Fibroblast of peridontal ligament (primary cell): ENCODE results near the gene ZNF683.
"Not testable (repeated sequence)": the region's sequence is repeated elsewhere in the genome, so short reads cannot be mapped to it uniquely, and the experiment has no call there.

Experiments
- DNase-seq: peaks from one replicate; pipeline ENCODE4 v3.0.0-alpha.2; 2010; ENCODE audit errors: extremely low read depth

Gene ZNF683

DNA sequence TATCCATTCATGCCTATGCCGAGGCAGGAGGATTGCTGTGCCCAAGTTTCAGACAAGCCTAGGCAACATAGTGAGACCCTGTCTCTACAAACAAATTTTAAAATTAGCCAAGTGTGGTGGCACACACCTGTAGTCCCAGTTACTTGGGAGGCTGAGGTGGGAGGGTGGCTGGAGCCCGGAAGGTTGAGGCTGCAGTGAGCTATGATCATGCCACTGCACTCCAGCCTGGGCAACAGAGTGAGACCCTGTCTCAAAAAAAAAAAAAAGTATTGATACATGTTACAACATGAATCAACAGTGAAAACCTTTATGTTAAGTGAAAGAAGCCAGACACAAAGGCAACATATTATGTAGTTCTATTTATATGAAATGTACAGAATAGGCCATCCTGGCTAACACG lies 12.5 kb upstream of the ZNF683 start:
- not testable (repeated sequence) for DNase-seq

DNA sequence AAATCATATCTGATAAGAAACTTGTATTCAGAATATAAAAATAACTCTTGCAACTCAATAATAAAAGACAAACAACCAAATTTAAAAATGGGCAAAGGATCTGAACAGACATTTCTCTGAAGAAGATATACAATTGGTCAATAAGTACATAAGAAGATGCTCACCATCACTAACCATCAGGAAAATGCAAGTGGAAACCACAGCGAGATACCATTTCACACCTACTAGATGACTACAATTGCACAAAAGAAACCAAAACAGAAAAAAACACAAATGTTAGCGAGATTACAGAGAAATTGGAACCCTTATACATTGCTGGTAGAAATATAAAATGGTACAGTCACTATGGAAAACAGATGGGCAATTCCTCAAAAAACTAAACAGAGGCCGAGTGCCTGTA lies 11.5 kb upstream of the ZNF683 start:
- DNase-seq, result no peak

DNA sequence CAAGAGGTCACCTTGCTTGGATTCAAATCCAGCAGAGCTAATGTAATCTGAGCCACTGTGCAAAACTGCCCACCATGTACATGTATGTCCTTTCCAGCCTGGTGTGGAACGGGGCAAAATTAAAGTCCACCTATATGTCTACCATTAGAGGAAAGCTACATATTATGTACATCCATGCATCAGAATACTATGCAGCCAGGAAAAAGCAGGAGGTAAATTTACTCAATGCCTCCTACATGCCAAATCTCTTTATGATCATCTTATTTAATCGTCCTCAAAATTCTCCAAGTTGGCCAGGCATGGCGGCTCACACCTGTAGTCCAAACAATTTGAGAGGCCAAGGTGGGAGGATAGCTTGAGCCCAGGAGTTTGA lies 6.3 kb upstream of the ZNF683 start:
- DNase-seq, result no peak

DNA sequence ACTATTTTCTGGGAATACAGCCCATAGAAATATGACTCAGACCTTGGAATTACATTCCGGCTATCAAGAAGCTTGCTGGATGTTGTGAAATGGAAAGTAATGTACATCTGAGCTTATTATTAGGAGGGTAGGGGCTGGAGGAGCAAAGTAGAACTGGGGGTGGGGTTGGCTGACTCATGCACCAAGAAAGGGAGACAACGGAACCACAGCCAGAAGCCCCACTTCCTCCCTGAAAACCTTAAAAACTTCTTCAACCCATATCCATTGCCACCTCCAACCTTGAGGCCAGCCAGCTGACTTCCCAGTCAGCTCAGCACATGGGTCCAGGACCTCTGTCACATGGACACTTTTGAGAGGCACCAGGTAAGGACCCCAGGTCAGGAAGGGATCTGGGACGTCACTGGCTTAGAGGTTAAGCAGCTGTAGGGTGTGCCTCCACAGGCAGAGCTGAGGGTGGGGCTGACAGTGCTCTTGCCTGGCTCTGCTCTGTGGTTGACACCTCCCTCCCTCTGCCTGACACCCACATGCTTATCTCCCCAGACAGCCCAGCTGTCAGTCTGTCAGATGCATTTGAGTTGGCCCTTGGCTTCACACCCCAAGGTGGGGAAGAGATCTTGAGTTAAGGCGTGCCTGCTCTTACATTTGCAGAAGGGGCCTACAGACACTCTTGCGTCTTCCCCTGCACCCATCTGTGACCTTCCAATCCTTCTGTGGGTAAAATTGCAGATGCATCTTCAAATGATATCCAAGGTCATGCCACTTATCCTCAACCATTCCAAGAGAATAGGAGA lies 5.7 kb upstream of the ZNF683 start:
- DNase-seq, result peak; percentile 97

DNA sequence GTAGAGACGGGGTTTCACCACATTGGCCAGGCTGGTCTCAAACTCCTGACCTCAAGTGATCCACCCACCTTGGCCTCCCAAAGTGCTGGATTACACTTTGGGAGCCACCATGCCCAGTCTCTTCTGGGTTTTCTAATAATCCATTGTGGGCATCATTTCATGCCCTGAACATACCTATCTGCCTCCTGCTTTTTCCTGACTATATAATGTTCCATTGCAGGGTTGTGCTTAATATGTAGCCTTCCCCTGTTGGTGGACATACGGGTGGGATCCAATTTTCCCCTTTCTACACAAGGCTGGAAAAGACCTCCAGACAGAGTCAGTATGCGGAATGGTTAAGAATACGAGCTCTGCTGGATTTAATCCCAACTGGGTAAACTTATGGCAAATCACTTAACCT lies 3.5 kb upstream of the ZNF683 start:
- no peak for DNase-seq

DNA sequence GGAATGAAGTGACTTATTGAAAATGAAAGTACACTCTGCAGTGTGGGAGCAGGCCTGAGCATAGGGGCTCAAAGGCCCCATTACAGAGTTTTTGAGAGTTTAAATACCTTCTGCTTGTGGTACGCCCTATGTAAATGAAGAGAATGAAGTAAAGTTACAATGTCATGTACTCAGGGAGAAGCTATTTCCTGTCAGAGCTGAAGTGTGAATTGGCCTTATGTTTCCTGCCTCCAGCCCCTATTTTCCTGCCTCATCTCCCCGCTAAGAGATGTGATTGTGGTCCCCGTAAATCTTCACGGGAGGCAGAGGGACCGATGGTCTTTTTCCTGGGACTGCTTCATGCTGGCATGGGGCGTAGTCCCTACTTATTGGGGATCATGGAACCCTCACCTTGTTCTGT lies 2.5 kb upstream of the ZNF683 start:
- no peak for DNase-seq

DNA sequence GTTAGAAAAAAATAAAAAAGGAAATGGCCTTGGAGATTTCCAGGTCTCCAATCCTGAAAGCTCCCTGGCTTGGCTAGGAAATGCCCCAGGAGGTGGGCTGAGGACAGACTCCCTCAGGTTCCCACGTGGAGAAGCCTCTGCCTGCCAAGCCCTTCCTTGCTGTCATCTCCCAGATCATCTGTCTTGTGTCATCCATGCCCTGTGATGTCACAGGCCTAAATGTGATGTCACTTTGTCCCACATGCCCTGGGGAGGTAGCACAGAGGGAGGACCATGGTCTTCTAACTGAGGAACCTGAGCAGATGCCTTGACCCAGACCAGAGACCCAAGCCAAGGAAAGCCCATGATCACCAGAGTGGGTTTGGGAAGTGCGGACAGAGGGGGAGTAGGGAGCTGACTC lies 1.8 kb upstream of the ZNF683 start:
- DNase-seq, result not testable (repeated sequence)

DNA sequence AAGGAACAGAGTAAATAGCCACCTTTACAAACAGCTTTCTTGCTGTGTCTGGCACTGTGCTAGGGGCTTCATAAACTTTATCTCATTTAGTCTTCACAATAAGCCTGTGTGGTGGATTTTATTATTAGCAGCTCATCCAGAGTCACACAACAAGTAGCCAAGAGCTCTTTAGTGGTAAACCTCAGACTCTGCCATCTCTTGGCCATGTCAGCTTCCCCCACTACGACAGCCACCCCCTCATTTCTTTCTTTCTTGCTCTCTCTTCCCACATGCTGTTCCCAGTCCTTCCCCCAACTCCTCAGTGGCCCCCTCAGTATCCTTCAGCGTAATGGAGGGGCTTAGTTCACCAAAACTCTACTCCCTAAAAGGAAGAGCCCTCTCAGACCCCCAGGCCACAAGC lies 1.2 kb upstream of the ZNF683 start:
- no peak for DNase-seq

DNA sequence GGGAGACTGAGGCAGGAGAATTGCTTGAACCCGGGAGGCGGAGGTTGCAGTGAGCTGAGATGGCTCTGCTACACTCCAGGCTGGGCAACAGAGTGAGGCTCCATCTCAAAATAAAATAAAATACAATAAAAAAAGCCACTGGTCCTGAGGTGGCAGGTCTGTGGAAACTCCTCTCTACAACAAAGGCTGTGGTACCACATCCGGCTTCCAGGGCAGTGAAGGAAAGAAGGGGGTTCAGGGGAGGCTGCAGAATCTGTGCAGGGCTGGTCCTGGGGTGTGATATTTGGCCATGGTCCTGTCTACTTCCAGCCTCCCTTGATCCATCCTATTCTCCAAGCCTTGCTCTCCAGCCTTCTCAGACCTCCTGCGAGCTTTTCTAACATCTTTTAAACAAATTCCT lies 731 bp upstream of the ZNF683 start:
- no peak for DNase-seq

DNA sequence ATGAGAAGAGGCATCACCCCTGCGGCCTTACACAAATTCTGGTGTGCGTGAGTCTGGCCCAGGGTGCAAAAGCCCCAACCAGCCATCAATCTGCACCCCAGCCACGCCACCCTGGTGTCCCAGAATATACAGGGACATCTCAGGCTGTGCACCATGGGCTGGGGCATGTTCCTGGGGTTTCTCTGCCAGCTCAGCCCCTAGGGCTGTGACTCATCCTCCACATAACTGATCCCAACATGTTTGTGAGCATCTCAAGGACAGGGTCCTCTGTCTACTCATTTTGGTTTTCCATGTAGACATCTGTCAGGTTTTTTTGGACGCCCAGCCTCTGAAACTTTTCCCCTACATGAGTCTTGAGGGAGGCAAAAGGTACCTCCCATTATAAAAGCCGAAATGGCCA lies 511 bp downstream of the ZNF683 start:
- DNase-seq, result no peak

DNA sequence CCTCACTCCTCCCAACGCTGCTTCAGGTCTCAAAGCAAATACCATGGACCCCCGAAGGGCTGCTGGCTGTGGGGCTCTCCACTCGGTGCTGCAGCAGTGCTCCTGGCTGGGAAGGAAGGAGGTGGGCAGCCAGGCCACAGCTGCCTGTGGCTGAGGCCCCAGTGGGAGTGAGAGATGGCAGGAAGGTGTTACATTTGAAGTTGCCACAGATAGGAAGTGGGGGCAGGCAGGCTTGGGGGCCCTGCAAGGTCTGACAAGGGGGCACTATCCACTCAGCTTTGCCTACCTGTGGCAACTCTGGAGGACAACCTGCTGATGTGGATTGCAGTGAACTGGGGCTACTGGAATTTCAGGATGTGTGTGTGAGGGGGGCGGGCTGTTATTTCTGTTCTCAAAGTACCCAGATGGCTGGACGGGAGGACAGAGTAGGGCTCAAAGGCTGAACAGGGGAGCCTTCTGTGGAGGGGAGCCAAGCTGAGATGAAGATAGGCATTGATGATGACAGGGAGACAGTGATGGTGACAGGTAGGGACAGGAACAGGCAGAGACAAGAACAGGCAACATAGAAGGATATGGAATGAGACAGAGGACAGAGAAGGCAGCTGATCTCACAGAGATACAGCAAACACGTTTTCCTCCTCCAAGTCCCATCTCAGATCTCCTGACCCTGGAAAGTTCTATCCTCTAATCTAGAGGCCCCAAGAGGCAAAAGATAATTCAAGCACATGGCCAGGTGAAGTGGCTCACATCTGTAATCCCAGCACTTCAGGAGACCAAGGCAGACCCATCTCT lies 1.8 kb downstream of the ZNF683 start:
- DNase-seq, result no peak

DNA sequence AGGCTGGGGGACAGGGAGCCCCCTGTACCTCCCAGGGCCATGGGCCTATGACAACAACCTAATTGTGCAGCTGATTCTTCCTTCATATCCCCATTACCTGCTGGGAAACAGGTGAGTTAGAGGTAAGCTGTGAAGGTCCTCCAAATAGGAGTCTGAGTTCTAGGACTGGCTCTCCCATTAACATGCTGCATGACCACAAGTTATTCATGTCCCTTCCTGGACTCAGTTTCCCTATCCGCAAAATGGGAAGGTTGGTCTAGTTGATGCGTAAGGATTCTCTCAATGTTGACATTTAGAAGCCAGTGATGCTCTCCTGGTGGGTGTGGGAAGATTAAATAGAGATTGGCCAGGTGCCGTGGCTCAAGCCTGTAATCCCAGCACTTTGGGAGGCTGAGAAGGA lies 4.1 kb downstream of the ZNF683 start:
- DNase-seq, result no peak

DNA sequence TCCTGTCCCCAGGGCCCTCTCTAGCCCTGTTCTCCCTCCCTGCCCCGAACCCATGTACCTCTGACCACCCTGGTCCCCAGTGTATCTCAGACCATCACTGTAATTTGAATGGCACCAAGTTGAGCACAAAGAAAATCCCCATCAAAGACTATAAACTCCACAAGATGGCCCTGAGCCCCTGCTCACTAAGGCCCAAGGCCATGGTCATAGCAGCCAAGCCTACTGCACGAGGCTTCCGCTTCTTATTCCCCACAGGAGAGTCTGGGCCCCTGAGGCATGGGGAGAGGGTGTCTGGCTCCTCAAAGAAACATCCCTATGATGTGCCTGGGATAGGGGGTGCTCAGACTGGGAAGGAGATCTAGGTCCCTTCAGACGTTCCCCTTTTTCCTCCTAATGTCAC lies 4.5 kb downstream of the ZNF683 start:
- no peak for DNase-seq

DNA sequence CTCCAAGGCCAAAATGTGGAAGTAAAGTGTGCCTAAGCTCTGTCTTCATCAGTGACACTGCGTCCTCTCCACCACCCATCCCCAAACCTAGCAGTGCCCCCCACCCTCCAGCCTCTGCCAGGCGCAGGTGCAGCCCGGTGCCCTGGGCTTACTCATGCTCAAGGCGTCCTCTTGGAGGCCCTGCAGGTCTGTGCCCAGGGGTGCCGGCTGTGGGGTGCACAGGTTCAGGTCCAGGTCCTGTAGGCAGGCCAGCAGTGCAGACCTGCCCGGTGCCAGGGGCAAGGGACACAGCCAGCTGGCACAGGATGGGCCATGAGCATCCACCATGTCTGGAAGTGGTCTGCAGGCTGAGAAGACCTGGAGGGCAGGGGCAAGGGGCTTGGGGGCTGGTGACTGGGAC lies 5.1 kb downstream of the ZNF683 start:
- DNase-seq, result no peak

DNA sequence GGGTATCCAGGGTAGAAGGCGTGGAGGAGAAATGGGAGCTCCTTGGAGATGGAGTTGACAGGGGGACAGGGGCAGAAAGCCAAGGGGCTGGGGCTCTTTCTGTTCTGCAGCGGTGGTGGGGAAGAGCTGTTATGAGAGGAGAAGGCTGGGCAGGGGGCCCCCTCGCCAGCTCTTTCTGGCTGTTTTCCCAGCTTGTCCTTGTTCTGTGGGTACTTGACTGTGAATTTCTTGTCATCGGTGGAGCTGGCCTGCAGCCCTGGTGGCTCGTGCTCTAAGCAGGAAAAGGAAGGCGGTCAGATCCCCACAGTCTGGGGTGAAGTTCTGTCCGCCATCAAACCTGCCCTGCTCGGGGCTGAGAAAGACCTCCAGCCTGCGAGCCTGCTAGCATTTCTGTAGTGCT lies 7.6 kb downstream of the ZNF683 start:
- no peak for DNase-seq

DNA sequence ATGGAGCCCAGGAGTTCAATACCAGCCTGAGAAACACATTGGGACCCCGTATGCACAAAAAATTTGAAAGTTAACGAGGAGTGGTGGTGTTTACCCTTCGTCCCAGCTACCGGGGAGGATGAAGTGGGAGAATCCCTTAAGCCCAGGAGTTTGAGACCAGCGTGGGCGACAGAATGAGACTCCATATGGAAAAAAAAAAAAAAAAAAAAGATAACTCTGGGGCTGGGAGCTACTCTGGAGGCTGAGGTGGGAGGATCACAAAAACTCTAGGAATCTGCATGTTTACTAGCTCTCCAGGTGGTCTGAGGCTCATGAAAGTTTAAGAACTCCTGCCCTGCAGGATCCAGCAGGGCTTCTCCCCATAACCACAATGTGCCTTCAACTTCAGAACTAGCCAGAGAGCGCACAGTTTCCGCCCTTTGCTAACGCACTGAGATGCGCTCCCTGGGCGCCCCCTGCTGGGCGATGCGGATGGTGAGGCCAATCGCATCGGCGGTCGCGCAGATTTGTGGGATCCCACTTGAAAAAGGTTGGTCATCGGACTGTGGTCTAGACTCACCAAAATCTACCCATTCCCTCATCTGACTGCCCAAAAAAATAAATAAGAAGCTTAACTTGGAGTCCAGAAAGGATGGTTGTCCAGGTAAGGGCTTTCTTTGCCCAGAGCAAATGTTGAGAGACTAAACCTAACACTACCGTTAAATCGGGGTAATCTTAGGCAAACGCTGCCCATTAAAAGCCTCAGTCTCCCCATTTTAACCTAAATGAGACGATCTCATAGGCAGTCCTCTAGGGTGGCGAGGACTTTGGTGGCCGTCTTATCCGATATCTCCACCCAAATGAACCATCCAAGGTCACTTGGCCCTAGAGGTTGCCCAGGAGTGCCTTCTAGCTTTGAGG lies 8.8 kb downstream of the ZNF683 start:
- DNase-seq, result peak; percentile 60

DNA sequence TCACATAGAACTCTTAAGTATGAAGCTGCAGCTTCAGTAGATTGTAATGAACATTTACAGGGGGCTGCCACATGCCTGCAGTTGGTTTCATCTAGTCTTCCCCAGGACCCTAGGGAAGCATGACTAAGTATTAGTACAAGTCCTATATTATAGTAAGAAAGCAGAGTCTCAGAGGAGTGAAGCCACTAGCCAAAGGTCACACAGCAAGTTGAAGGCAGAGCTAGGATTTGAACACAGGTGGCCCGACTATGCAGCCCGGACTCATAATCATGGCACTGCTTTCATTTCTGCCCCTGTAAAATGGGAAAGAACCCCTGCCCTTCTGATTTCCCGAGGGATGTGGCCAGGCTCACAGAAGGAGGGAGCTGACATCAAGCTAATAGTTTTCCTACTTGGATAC lies 10.2 kb downstream of the ZNF683 start:
- DNase-seq, result no peak

DNA sequence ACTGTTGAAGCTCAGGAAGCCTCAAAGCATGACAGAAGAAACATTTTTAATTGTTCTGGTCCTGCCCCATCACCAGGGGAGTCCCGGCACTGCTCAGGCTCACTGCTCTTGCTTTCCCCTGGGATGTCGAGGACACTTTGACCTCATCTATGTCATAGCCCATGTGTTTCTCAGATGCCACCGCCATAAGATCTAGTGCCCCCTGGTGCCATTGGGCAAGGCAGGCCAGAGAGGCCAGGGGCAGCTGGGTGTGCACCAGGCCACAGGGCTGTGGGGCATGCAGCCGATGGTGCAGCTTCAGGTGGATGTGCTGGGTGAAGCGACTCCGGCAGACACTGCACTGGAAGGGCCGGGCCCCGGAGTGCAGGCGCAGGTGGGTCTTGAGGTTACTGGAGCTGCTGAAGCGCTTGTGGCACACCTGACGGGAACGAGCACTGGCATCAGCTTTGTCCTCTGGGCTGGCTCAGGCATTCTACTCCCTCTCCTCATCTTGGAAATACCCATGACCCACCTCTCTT lies 10.9 kb downstream of the ZNF683 start:
- DNase-seq, result no peak

DNA sequence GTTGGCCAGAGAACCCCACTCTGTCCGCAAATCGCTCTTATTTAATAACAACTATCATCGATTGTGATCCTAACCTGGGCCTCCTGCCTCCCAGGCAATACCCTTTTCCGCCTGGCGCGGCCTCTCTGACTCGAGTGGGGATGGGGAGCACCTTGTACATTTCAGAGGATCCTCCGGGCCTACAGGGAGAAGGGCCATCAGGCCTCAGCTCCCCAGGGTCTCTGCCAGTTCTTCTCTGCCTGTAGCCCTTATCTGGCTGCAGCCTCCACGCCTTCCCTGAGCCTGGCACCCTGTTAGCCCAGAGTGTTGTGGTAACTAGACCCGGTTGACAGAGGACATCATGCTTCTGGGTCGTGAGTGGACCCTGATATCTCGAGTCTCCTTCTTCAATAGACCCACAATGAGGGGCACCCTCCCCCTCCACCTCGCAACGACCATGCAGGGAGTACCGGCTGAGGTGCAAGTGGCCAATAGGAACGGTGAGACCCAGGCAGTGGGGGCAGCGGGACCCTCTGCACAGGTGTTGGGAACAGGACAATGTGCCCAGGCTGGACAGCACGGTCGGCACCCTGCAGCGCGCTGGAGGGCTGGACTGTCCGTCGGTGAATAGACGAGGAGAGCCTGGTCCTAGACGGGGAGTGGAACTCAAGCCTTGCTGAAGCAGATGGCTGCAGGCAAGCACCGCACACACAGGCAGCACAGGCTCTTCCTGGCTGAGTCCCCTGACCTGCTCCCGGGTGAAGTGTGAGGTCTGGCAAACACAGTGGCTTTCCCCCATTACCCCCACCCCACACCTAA lies 11.5 kb downstream of the ZNF683 start:
- no peak for DNase-seq

DNA sequence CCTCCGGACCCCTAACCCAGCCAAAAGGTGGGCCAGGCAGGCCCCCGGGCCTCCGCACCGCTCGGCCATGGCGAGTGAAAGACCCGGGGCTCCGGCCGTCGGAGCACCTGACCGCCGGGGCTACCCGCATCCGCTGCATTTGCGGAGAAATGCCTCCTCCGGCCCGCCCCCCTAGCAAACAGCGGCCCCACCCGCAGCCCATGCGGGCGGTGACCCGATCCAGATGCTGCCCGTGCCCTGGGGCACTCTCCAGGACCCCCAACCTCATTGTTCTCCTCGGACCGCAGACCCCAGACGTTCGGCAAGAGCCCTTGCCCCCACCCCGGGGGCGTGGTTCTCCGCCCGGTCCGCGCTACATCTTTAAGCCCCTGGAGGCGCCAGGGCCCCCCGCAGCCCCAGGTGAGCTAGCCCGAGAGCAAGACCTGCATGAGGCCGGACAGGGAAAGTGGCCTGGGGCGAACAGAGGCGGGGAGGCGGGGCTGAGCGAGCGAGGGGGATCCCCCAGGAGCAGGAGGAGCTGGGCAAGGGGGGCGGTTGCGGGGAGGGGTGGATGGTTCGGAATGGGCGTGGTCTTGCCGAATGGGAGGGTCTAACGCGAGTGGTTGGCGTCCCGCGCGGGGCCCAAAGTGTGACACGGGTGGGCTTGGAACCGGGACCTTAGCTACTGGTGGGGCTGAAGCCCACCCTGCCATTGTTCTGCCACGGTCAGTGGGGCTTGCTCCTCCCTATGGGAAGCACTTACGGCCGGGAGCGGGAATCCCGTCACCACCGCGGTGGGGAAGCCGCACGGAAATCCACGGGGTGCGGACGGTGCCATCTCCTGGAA lies 12.4 kb downstream of the ZNF683 start:
- DNase-seq, result no peak
